IMR-90 (cell line): Measurements from ENCODE around the gene GSTA2.

ENCODE experiments used
- BHLHE40 ChIP-seq: fragments of 150-350 bp; IDR thresholded peaks from 2 replicates; pipeline ENCODE4 v1.6.1; 2016; ENCODE audit warnings: mild to moderate bottlenecking, low read depth, low read length
- CEBPB ChIP-seq: IDR thresholded peaks from 2 replicates; pipeline ENCODE4 v1.6.1; 2012; ENCODE audit warnings: low read depth, low read length, improper control_type of control experiment
- CHD1 ChIP-seq: IDR thresholded peaks from 2 replicates; pipeline ENCODE4 v1.6.1; 2012; ENCODE audit warnings: low read depth, low read length, improper control_type of control experiment
- ELK1 ChIP-seq: fragments of 150-350 bp; IDR thresholded peaks from 2 replicates; pipeline ENCODE4 v1.6.1; 2016; ENCODE audit warnings: low read depth, mild to moderate bottlenecking, low read length, moderate library complexity, borderline replicate concordance
- MAFK ChIP-seq: IDR thresholded peaks from 2 replicates; pipeline ENCODE4 v1.6.1; 2012; ENCODE audit warnings: low read depth, low read length, improper control_type of control experiment
- MXI1 ChIP-seq: IDR thresholded peaks from 2 replicates; pipeline ENCODE4 v1.6.1; 2012; ENCODE audit warnings: low read depth, mild to moderate bottlenecking, low read length, moderate library complexity, borderline replicate concordance
- POLR2A ChIP-seq: IDR thresholded peaks from 2 replicates; pipeline ENCODE4 v1.6.1; 2012; ENCODE audit warnings: mild to moderate bottlenecking, low read depth, low read length
- RAD21 ChIP-seq: IDR thresholded peaks from 2 replicates; pipeline ENCODE4 v1.6.1; 2012; ENCODE audit warnings: low read length, improper control_type of control experiment
- RFX5 ChIP-seq: IDR thresholded peaks from 2 replicates; pipeline ENCODE4 v1.8.0; 2012; ENCODE audit warnings: low read depth, mild to moderate bottlenecking, low read length, moderate library complexity
- SMC3 ChIP-seq: fragments of 150-350 bp; IDR thresholded peaks from 2 replicates; pipeline ENCODE4 v1.6.1; 2016; ENCODE audit warnings: low read depth, mild to moderate bottlenecking, antibody characterized with exemption, low read length, moderate library complexity
- TF ChIP-seq, protein P1 (sequence below): conservative IDR thresholded peaks from 2 replicates; pipeline ENCODE4 v1.5.1; 2012; ENCODE audit warnings: mild to moderate bottlenecking, low read depth, low read length, improper control_type of control experiment
- TF ChIP-seq, protein P2 (sequence below): fragments of 150-350 bp; IDR thresholded peaks from 2 replicates; pipeline ENCODE4 v1.6.1; 2017; ENCODE audit warnings: mild to moderate bottlenecking, antibody characterized with exemption, low read length, low read depth

GRCh38 chr6:52779237-52779636 is 16.0 kb upstream of the GSTA2 start:
- TF ChIP-seq POLR2A (no peak), MAFK (no peak), BHLHE40 (no peak), MXI1 (no peak), CEBPB (no peak), RFX5 (no peak), ELK1 (no peak), CHD1 (no peak), RAD21 (no peak), SMC3 (no peak)
- TF ChIP-seq, protein P1, sequence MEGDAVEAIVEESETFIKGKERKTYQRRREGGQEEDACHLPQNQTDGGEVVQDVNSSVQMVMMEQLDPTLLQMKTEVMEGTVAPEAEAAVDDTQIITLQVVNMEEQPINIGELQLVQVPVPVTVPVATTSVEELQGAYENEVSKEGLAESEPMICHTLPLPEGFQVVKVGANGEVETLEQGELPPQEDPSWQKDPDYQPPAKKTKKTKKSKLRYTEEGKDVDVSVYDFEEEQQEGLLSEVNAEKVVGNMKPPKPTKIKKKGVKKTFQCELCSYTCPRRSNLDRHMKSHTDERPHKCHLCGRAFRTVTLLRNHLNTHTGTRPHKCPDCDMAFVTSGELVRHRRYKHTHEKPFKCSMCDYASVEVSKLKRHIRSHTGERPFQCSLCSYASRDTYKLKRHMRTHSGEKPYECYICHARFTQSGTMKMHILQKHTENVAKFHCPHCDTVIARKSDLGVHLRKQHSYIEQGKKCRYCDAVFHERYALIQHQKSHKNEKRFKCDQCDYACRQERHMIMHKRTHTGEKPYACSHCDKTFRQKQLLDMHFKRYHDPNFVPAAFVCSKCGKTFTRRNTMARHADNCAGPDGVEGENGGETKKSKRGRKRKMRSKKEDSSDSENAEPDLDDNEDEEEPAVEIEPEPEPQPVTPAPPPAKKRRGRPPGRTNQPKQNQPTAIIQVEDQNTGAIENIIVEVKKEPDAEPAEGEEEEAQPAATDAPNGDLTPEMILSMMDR, result no peak
- TF ChIP-seq, protein P2, sequence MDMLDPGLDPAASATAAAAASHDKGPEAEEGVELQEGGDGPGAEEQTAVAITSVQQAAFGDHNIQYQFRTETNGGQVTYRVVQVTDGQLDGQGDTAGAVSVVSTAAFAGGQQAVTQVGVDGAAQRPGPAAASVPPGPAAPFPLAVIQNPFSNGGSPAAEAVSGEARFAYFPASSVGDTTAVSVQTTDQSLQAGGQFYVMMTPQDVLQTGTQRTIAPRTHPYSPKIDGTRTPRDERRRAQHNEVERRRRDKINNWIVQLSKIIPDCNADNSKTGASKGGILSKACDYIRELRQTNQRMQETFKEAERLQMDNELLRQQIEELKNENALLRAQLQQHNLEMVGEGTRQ, result no peak
